Measurements from ENCODE around the gene COLQ.
"Not testable (repeated sequence)": the region's sequence is repeated elsewhere in the genome, so short reads cannot be mapped to it uniquely, and the experiment has no call there.

Gene COLQ

DNA sequence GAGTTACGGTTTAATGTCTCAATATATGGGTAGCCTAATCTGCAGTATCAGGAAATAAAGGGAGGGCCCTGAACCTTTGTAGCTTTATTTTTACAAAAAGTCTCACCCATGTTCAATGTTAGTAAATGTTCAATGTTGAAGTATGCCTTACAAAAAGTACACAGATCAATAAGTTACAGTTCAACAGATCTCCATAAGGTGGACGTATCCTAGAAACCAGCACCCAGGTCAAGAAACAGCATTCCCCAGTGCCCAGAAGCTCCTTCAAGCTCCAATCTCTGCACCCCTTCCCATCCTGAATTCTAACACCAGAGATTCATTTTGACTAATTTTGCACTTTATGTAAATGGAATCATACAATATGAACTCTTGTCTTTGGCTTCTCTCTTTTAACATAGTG is 31.3 kb downstream of the COLQ start:
- no peak for DNase-seq (ENCODE audit: low read depth)

DNA sequence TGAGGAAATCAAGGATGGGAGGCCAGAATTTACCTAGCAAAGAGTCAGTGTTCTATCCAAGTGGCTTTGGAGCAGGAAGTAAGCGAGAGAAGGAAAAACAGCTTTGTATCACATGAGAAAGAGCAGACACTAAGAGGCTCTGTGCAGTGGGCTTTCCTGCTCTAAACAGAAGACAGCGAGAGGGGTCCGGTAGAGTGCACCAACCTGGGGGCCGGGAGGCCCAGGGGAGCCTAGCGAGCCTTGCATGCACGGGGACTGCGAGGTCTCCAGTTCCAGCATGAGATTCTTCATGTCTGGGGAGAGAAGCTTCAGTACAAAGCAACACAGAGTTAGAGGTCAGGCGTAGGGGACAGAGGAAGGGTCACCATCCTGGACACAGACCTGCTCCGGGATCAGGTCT is 33.5 kb downstream of the COLQ start:
- no peak for DNase-seq (ENCODE audit: low read depth)

DNA sequence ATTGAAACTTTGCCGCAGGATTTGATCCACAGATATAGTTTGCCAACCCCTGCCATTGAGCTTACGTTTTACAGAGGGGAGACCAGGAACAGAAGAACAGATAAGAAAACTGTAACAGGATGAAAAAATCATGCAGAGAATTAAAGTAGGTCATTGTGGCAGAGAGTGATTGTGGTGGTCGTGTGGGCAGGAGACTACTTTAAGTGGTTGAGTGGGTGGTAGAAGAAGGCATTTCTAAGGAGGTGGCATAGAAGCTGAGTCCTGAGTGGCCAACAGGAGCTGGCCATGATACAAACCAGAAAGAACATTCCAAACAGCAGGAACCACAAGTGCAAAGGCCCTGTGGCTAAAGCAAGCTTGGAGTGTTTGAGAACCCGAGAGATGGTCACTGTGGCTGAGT is 34.5 kb downstream of the COLQ start:
- no peak for DNase-seq (ENCODE audit: low read depth)

DNA sequence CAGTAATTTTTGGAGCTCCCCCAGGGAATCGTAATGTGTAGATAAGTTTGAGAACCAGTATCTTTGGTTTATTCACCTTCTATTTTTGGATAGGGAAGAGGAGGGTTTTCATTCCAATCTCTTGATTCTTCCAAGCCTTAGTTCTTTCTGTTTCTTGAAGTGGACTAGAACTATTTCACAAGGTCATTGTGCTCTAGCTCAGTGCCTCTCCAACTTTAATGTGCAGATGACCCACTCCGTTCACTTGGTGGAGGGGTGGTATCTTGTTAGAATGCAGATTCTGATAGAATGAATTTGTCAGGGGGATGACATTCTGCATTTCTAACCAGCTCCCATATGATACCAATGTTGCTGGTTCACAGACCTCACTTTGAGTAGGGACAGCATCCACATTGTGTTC is 35.5 kb downstream of the COLQ start:
- DNase-seq (ENCODE audit: low read depth), result no peak

DNA sequence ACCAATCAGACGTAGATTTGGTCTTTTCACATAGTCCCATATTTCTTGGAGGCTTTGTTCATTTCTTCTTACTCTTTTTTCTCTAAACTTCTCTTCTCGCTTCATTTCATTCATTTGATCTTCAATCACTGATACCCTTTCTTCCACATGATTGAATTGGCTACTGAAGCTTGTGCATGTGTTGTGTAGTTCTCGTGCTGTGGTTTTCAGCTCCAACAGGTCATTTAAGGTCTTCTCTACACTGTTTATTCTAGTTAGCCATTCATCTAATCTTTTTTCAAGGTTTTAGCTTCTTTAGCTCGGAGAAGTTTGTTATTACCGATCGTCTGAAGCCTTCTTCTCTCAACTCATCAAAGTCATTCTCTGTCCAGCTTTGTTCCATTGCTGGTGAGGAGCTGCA is 37.0 kb downstream of the COLQ start:
- DNase-seq (ENCODE audit: low read depth), result not testable (repeated sequence)

DNA sequence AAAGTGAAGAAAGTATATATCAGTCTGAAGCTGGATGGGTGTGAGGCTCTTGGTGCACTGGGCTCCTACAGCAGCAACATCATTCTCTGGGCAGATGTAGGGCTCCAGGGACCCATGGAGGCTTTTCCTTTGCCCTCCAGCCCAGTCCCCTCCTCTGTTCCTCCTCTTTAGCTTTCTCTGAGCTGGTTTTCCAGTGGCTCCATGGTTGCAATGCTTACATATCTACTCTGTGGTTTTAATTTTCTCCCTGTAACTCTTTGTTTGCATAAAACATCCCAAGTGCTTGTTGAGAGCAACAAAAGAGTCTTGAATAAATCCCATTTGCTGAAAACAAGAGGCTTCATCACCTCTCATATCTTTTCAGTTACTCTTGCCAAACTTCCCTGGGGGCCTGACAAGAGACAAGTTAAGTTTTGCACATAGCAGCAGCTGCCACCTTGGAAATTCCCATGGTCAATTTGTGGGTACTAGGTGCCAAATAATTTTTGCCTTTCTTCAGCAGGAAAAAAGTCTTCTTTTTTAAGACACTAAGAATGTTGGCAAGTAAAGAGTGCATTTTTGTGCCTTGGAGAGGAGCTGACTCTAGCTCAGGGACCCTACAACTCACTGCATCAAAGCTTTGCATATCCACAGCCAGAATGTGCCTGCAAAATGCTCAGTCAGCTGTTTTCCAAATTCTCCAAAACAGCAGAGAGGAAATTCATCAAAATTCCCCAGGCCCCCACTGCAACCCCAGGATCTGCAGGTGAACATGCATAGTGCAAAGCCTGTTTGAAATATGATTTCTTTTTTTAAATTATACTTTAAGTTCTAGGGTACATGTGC is 41.9 kb downstream of the COLQ start:
- no peak for DNase-seq (ENCODE audit: low read depth)

DNA sequence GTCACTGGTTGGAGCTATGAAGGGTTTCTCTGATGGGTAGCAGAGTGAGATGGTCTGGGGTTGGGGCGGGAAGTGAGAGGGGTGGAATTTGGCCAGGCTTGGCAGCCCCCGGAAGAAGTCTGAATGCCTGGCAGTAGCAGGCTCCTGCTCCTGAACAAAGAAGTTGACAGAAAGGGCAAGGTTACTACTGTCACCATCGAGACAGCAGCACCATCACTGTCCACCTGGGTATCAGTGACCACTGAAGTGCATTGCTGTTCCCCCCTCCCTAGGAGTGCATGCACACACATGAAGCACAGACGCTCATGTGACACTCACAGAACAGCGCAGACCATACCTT is 42.9 kb downstream of the COLQ start:
- DNase-seq (ENCODE audit: low read depth), result no peak

DNA sequence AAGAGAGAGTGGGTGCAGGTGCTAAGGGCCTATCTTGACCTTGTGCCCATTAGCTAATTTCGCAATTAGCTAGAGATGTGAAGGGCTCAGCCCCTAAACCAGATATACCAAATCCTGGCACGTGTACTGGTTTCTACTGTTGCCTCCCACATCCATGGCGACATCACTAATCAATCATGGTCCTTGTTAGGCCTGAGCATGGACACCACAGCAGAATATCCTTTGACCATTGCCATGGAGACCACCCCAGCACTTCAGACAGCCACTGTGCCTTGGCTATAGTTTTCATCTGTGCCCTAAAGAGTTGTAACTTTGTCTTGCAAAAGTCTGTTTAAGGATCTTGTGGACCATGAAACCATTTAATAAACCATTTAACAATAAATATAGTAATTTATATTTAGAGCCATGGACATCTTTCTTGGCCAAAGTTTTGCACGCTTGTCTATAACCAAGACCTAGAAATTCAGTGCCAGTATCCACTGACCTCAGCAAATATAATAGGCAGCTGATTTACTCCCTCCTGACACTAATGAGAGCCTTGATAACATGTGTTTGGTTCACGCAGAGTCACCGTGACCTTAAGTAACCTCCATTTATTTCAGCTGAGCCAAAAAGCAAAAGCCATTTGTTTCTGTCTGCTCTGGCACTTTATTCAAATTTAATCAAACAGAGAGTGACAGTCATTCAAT is 43.4 kb downstream of the COLQ start:
- DNase-seq (ENCODE audit: low read depth), result no peak

DNA sequence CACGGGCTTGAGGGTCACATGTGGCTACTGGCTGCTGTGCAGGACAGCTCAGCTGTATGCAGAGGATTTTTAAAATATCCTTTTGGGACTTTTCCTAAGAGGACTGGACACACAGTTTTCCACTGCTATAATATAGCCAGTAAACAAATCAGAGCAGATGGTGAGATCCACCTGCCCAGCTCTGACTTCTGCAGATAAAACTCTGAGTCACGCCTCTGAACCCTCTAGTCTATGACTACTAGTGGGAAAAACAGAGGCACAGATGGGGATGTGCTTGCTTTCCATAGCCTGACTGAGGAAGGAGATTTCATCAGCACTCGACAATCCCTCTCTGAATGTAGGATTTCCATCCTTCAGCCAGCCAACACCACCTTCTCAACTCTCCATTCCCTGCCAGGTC is 45.1 kb downstream of the COLQ start:
- no peak for DNase-seq (ENCODE audit: low read depth)

DNA sequence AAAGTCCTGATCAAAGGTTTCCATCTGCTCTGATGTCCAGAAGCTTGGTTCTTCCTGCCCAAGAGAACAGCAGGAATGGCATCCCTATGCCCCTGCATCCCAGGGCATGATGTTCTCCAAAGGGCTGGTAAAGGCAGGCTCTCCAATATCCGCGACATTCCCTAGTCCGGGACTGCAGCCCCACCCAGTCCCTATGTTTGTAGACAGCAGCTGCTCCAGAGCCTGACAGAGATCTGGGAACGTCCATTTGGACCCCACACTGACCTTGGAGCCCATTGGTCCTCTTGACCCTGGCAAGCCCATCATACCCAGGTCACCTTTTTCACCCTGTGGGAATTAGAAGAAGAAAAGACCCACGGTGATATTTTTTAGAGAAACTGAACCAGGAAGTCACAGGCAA is 46.3 kb downstream of the COLQ start:
- no peak for DNase-seq (ENCODE audit: low read depth)

DNA sequence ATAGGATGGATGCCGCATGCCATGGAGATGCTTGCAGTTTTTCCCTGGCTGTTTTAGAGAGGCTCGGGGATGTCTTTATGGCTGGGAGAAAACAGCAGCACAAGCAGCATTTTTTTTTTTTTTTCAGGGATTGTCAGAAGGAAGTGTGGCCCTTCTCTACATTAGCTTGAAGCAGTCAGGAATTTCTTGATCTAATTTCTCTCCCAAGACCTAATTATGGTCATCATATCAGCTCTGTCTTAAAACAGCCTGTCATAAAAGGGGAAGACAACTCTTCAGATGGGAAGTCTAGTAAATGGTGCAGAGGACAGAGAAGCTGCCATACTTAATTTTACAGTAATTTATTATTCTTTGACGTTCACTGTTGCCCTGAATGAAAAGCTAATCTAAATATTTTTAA is 49.6 kb downstream of the COLQ start:
- DNase-seq (ENCODE audit: low read depth), result no peak

DNA sequence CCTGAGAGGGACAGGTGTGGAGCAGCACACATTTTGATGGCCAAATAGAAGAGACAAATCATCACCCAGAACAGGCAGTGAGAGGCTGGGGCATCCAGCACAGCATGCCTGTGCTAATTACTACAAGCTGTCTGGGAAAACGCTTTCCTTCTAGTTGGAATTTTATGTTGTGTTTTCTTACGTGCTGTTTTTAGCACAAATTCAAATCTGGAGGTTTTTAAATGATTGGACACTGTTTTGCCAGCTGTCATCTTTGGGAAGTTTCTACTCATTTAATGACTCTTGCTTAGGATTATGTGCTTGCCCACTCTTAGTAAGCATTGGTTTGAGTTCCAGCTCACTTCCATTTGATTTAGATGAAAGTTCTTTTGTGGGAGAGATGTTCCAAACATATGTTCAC is 50.7 kb downstream of the COLQ start:
- no peak for DNase-seq (ENCODE audit: low read depth)

DNA sequence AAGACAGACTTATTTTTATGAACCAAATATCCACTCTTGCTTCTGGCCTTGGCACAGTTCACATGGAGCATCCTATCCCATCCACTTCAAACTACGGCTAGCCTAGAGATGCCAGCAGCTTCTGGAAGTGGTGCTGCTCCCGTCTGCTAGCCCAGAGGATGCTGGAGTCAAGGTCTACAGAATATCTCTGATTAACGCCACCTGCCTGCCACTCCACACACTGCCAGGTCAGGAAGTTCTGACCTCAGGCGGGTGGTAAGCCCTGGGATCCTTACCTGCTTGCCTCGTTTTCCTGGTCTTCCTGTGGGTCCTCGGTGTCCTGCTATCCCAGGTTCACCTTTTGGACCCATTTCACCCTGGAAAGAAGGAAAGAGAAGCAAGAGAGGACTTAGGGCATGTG is 51.2 kb downstream of the COLQ start:
- no peak for DNase-seq (ENCODE audit: low read depth)

DNA sequence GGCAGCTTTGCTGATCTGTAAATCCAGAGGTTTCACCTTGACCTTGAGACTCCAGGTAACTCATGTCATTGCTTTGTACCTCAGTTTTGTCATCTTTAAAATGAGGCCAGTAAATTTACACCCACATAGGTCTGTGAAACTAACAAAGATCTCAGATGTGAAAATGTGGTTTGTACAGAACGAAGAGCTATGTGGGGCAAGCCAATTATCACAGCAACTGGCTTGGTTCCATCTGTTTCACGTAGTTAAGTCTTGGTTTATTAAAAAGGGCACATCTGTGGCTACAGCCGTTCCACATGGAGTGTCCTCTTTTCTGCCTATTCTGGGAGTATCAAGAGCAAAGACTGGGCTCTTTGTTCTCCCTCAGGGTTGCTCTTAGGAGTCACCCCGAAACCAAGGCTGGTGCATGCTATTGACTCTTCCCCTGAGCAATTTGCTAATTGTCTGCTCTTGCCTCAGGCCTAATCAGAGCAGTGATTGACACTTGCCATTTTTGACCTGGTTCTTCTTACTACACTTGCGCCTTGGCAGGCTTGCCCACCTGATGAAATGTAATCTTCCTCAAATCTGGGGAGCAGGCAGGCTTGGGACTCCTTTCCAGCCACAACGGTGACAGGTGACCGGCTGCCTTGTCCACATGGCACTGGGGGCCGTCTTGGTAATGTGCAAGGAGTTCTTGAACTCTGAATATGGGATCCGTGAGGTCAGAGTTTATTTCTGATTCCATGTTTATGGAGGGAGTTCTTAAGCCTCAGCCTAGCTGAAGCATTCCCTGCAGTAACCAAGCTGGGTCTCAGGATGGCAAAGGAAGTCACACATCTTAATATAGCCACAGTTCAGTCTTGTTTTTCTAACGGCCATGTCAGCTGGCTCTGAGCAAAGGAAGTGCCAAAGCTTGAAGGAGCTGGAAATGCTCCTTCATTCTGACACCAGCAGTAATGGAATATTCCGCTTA is 54.0 kb downstream of the COLQ start:
- DNase-seq (ENCODE audit: low read depth), result no peak

DNA sequence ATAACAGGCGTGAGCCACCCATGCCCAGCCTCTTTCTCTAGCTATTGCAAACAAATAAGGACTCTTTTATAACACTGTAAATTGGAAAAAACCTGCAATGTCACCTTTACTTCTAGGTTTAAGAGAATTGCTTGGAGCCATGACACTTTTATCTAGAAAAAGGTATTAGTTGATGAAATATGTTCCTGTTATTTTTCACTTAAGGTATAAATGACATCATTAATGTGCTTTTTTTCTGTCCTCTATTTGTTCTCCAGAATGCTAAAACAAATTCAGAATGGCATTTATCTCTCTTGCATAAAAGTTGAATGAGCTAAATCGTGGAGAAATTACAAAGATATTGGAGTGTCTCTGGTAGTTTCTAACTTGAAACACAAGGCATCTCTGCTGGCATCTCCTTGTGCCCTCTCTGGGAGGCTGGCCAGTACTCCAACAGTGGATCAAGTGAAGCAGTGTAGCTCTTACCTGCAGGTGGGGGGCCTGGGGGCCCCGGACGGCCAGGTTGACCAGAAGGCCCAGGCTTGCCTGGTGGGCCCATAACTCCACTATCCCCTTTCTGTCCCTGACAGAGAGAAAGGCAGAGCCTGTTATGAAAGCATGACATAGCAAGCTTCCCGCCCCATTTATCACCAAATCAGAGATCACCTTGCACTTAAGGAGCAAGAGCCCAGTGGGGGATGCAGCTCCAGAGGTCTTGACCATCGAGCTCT is 55.5 kb downstream of the COLQ start:
- DNase-seq (ENCODE audit: low read depth), result no peak

DNA sequence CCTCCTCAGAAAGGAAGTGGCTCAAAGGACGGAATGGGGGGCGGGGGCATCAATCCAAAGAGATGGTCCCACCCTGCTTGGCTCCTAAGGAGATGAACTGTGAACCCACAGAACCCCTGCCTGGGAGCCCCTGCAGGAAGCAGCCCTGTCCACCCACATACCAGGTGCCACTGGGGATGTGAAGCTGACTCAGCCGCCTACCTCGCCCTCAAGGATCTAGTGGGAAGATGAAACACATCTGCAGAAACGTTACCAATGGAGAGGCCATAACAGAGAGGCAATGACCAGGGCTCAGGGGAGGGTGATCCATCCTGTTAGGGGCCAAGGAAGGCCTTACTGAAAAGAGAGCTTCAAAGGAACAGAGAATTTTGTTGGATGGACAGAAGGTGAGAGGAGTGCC is 59.1 kb downstream of the COLQ start:
- no peak for DNase-seq (ENCODE audit: low read depth)

DNA sequence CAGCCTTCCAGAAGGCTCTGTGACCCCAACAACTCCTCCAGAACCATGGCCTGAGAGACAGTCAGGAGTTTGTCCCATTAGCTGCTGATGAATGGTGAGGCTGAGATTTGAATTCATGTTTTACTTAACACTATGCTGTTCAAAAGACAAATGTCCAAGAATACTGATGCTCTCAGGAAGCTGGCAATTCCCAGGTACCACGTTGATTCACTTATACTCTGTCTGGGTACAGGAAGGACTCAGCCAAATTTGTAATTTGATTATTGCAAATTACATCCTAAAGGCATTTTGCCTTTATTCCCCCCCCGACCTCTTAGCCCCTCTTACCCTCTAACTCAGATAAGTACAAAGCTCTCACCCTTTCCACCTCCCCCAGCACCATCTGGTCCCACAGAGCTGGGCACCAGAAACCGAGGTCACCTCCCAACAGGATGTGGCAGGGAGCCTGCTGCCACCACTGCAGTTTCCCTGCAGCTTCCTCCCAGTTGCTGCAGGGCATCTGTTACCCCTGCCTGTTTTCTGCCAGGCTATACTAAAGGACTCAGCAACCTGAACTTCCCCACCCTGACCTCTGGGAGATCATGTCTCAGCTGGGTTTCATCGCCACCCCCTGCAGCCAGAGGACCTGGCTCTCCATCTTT is 60.5 kb downstream of the COLQ start:
- no peak for DNase-seq (ENCODE audit: low read depth)

DNA sequence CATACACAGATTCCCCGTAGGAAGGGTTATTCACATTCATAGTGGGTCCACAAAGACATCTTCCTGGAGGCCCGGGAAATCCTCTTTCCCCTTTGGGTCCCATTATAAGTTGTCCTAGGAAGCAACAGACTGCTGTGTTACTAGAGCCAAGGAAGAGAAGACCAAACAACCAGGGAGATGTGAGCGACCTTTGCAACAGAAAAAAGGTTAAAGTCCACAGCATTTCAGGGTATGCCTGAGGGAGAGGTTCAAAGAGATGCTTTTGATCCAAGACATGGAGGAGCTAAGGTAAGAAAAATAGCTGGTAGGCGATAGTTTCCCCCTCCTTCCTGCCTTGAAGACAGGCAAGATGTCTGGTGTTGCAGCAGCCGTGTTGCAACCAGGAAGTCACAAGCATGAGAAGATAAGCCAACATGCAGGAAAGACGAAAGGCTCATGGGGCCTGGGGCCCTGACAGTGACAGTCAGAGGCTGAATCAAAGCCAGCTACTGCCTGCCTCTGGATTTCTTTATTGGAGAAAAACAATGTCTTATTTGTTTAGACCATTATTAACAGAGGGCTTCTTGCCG is 63.2 kb downstream of the COLQ start:
- no peak for DNase-seq (ENCODE audit: low read depth)

DNA sequence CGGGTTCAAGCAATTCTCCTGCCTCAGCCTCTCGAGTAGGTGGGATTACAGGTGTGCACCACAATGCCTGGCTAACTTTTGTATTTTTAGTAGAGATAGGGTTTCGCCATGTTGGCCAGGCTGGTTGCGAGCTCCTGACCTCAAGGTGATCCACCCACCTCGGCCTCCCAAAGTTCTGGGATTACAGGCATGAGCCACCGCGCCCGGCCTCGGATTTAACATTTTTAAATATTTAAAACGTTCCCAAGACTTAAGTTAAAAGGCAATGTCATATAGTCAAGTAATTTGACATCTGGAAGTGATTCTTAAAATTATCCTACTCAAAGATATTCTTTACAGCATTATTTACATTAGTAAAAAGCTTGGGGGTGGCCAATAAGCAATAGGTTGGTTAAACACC is 64.6 kb downstream of the COLQ start:
- not testable (repeated sequence) for DNase-seq (ENCODE audit: low read depth)

DNA sequence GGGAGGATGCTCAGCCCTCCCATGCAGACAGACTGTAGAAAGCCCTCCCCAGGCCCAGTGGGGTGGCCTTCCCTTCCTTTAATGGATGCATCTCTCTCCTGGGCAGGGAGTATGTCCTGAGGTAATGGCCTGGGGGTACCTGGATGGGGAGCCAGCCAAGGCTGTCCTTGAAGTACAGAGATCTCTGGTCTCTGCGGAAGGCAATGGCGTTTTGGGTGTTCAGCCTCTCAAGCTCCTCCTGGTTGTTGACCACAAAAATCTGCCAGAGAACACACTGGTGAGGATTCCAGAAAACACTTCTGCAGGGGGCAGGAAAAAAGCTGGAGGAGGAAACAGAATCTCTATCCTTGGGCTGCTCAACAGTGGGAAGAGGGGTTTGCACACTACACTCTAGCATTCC is 65.2 kb downstream of the COLQ start:
- no peak for DNase-seq (ENCODE audit: low read depth)

DNA sequence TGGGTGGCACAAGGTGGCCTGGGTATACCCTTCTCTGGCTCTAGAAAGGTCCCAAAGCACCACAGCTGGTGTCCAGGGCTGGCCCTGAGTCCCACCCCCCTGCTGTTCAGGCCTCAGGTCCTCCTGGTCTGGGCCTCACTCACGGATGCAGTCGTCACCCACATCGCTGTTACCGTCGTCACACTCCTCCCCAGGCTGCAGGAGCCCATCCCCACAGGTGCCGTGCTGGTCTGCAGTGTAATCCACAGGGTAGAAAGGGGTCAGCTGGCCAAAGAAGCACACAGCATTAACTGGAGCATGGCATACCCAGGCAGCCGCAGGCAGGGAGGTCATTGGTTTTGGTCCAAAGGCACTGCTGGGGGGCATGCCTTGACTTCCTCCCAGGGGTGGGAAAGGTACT is 65.8 kb downstream of the COLQ start:
- no peak for DNase-seq (ENCODE audit: low read depth)
